Ishikawa (cell line): Measurements from ENCODE around the gene KAT6B.

ENCODE experiments used
- NFIC ChIP-seq: IDR thresholded peaks from 2 replicates; pipeline ENCODE4 v1.6.1; 2012
- TF ChIP-seq, protein P1 (sequence below): IDR thresholded peaks from 2 replicates; pipeline ENCODE4 v1.6.1; 2012; ENCODE audit warnings: low read depth, mild to moderate bottlenecking

DNA sequence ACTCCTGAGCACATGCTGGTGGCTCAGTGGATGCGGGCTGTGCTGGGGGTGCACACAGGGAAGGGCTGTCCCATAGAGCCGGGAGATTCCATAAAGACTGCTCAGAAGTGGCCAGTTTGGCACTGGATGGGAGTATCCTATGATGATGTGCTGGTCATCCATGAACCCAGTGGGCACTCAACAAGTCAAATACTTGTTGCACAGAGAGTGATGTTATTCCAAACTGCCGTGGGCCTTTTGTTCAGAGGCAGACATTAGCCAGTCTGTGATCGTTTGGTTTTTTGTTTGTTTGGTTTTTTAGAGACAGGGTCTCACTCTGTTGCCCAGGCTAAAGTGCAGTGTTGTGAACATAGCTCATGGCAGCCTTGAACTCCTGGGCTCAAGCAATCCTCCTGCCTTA is 254.2 kb downstream of the KAT6B start:
- TF ChIP-seq NFIC, result no peak
- TF ChIP-seq, protein P1, sequence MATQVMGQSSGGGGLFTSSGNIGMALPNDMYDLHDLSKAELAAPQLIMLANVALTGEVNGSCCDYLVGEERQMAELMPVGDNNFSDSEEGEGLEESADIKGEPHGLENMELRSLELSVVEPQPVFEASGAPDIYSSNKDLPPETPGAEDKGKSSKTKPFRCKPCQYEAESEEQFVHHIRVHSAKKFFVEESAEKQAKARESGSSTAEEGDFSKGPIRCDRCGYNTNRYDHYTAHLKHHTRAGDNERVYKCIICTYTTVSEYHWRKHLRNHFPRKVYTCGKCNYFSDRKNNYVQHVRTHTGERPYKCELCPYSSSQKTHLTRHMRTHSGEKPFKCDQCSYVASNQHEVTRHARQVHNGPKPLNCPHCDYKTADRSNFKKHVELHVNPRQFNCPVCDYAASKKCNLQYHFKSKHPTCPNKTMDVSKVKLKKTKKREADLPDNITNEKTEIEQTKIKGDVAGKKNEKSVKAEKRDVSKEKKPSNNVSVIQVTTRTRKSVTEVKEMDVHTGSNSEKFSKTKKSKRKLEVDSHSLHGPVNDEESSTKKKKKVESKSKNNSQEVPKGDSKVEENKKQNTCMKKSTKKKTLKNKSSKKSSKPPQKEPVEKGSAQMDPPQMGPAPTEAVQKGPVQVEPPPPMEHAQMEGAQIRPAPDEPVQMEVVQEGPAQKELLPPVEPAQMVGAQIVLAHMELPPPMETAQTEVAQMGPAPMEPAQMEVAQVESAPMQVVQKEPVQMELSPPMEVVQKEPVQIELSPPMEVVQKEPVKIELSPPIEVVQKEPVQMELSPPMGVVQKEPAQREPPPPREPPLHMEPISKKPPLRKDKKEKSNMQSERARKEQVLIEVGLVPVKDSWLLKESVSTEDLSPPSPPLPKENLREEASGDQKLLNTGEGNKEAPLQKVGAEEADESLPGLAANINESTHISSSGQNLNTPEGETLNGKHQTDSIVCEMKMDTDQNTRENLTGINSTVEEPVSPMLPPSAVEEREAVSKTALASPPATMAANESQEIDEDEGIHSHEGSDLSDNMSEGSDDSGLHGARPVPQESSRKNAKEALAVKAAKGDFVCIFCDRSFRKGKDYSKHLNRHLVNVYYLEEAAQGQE, result no peak
